IMR-90 (cell line): ENCODE data around the gene PPP1R1A. TPM values are rescaled to one million over a fixed set of nuclear protein-coding genes. Genes with fewer than 3 reads are reported as not detected.

ENCODE experiments used
- ATAC-seq: fragments of 200-7000 bp; cut with Tn5 transposase; 2 replicates; pipeline ENCODE4 v1.9.1; 2020; ENCODE audit warnings: low read depth, mild to moderate bottlenecking, moderate library complexity
- BruUV-seq: library from RNA; stranded (reverse); fragments of 400-500 nt; replicated peaks from 2 replicates; lab custom pipeline; 2021; lab: Mats Ljungman, UMichigan
- CTCF ChIA-PET: fragments of 300-600 bp; formaldehyde crosslinking; extraction: SDS; loops from one replicate; lab custom pipeline; 2021; ENCODE audit warnings: antibody characterized with exemption; lab: Yijun Ruan, JAX
- POLR2A ChIA-PET: fragments of 300-600 bp; sonication (Branson Sonifier 250); formaldehyde crosslinking; loops from one replicate; lab custom pipeline; 2022; ENCODE audit warnings: antibody characterized with exemption; ENCODE audit not compliant: unreplicated experiment; lab: Charles Lee
- DNase-seq: peaks from one replicate; pipeline ENCODE4 v3.0.0; 2013
- H2AFZ ChIP-seq: replicated peaks from 2 replicates; pipeline ENCODE3; 2013; ENCODE audit warnings: low read length, mild to moderate bottlenecking; ENCODE audit not compliant: poor library complexity
- H2AK5ac ChIP-seq: 2 replicates; pipeline ENCODE4 v1.6.1; 2013; ENCODE audit warnings: low read depth, low read length, inconsistent platforms
- H2AK9ac ChIP-seq: replicated peaks from 2 replicates; pipeline ENCODE3; 2013; ENCODE audit warnings: mild to moderate bottlenecking, low read depth, low read length, moderate library complexity; ENCODE audit not compliant: poor library complexity
- H2BK120ac ChIP-seq: 2 replicates; pipeline ENCODE4 v1.6.1; 2013; ENCODE audit warnings: low read depth, low read length, inconsistent platforms
- H2BK15ac ChIP-seq: 3 replicates; pipeline ENCODE4 v1.6.1; 2013; ENCODE audit warnings: low read depth, low read length, inconsistent platforms
- H2BK20ac ChIP-seq: 2 replicates; pipeline ENCODE4 v1.6.1; 2013; ENCODE audit warnings: low read depth, mild to moderate bottlenecking, inconsistent platforms, low read length, moderate library complexity
- H2BK5ac ChIP-seq: 2 replicates; pipeline ENCODE4 v1.6.1; 2013; ENCODE audit warnings: mild to moderate bottlenecking, low read depth, low read length, inconsistent platforms; ENCODE audit not compliant: poor library complexity, severe bottlenecking
- H3K14ac ChIP-seq: replicated peaks from 2 replicates; pipeline ENCODE4 v1.6.1; 2013; ENCODE audit warnings: low read depth, low read length, inconsistent platforms
- H3K18ac ChIP-seq: 2 replicates; pipeline ENCODE4 v1.6.1; 2013; ENCODE audit warnings: low read depth, low read length, control low read depth
- H3K23ac ChIP-seq: 2 replicates; pipeline ENCODE4 v1.6.1; 2013; ENCODE audit warnings: low read depth, low read length, inconsistent platforms
- H3K27ac ChIP-seq: 2 replicates; pipeline ENCODE4 v1.5.1; 2013; ENCODE audit warnings: mild to moderate bottlenecking, control low read depth, low read length; ENCODE audit not compliant: insufficient read depth
- H3K27me3 ChIP-seq: 2 replicates; pipeline ENCODE4 v1.6.1; 2013; ENCODE audit warnings: low read length; ENCODE audit not compliant: control insufficient read depth, insufficient read depth
- H3K36me3 ChIP-seq: 2 replicates; pipeline ENCODE4 v1.6.1; 2013; ENCODE audit warnings: low read length, mixed read lengths; ENCODE audit not compliant: control insufficient read depth, insufficient read depth
- H3K4ac ChIP-seq: 2 replicates; pipeline ENCODE4 v1.6.1; 2013; ENCODE audit warnings: low read depth, low read length, inconsistent platforms
- H3K4me1 ChIP-seq: 2 replicates; pipeline ENCODE4 v1.6.1; 2013; ENCODE audit warnings: low read length, mixed read lengths; ENCODE audit not compliant: control insufficient read depth, insufficient read depth
- H3K4me2 ChIP-seq: 2 replicates; pipeline ENCODE4 v1.6.1; 2013; ENCODE audit warnings: low read depth, mild to moderate bottlenecking, control low read depth, low read length, moderate library complexity
- H3K4me3 ChIP-seq: 2 replicates; pipeline ENCODE4 v1.5.1; 2013; ENCODE audit warnings: low read depth, mild to moderate bottlenecking, control low read depth, low read length, moderate library complexity; ENCODE audit not compliant: insufficient read depth
- H3K56ac ChIP-seq: 2 replicates; pipeline ENCODE4 v1.6.1; 2013; ENCODE audit warnings: low read length, inconsistent platforms; ENCODE audit not compliant: insufficient read depth; ENCODE audit errors: extremely low read depth
- H3K79me1 ChIP-seq, 2 experiments: 2 replicates each; pipeline ENCODE4 v1.6.1; 2013; ENCODE audit warnings: low read length in 2 of 2, inconsistent platforms in 1 of 2, low read depth in 1 of 2
- H3K9ac ChIP-seq: 2 replicates; pipeline ENCODE4 v1.6.1; 2013; ENCODE audit warnings: low read depth, low read length, control low read depth
- H3K9me1 ChIP-seq: 2 replicates; pipeline ENCODE4 v1.6.1; 2013; ENCODE audit warnings: low read length, inconsistent platforms; ENCODE audit not compliant: insufficient read depth
- H3K9me3 ChIP-seq: 2 replicates; pipeline ENCODE4 v1.6.1; 2013; ENCODE audit warnings: low read length; ENCODE audit not compliant: control insufficient read depth, insufficient read depth
- H4K20me1 ChIP-seq: 2 replicates; pipeline ENCODE4 v1.6.1; 2013; ENCODE audit warnings: low read length, inconsistent platforms; ENCODE audit not compliant: insufficient read depth
- H4K5ac ChIP-seq: 2 replicates; pipeline ENCODE4 v1.6.1; 2013; ENCODE audit warnings: mild to moderate bottlenecking, low read depth, low read length, control low read depth
- H4K8ac ChIP-seq, 2 experiments: 2 replicates each; pipeline ENCODE4 v1.6.1; 2013; ENCODE audit warnings: low read depth in 2 of 2, low read length in 2 of 2, control low read depth in 1 of 2, inconsistent platforms in 1 of 2
- H4K91ac ChIP-seq: 2 replicates; pipeline ENCODE4 v1.6.1; 2013; ENCODE audit warnings: low read depth, low read length, inconsistent platforms; ENCODE audit not compliant: insufficient read depth
- BHLHE40 ChIP-seq: fragments of 150-350 bp; IDR thresholded peaks from 2 replicates; pipeline ENCODE4 v1.6.1; 2016; ENCODE audit warnings: mild to moderate bottlenecking, low read depth, low read length
- CTCF ChIP-seq: conservative IDR thresholded peaks from 2 replicates; pipeline ENCODE4 v1.5.1; 2012; ENCODE audit warnings: mild to moderate bottlenecking, low read depth, low read length, improper control_type of control experiment
- FOS ChIP-seq: fragments of 150-350 bp; IDR thresholded peaks from 2 replicates; pipeline ENCODE4 v1.6.1; 2016; ENCODE audit warnings: low read depth, low read length
- NFE2L2 ChIP-seq: fragments of 150-350 bp; IDR thresholded peaks from 2 replicates; pipeline ENCODE4 v1.6.1; 2016; ENCODE audit warnings: low read depth, mild to moderate bottlenecking, low read length
- USF2 ChIP-seq: fragments of 150-350 bp; IDR thresholded peaks from 2 replicates; pipeline ENCODE4 v1.6.1; 2017; ENCODE audit warnings: mild to moderate bottlenecking, antibody characterized with exemption, low read length, low read depth
- WGBS, 2 experiments: methylation state at CpG; one replicate each; pipeline versions ENCODE4 v1.1.5 to v1.1.7; 2013; ENCODE audit warnings: missing lambda C conversion rate in 2 of 2; ENCODE audit not compliant: insufficient read length in 1 of 2; ENCODE audit errors: extremely low coverage in 2 of 2; 5-methylcytosine and 5-hydroxymethylcytosine counted together
- dilution Hi-C: fragments of 300-500 bp; cut with HindIII; formaldehyde crosslinking; loops from one replicate; pipeline ENCODE4 v1.14.3; 2018; ENCODE audit warnings: low sequenced_read_pairs; ENCODE audit not compliant: unreplicated experiment
- in situ Hi-C: fragments of 300-500 bp; cut with MboI; formaldehyde crosslinking; loops from 3 replicates; pipeline ENCODE4 v1.14.3; 2019; ENCODE audit warnings: low sequenced_read_pairs, inconsistent platforms, mixed read lengths
- intact Hi-C: fragments of 100-400 bp; cut with micrococcal nuclease; formaldehyde crosslinking; loops from 2 replicates; pipeline ENCODE4 v1.10.0; 2022
- polyA plus RNA-seq, 3 experiments: library from polyadenylated mRNA; depleted of rRNA; stranded (reverse); fragments of >200 nt; gene quantifications; 2 replicates each; pipeline ENCODE4 v1.2.3, GENCODE V29; 2012; ENCODE audit warnings: low replicate concordance in 1 of 3
- total RNA-seq: library from RNA; depleted of rRNA; stranded (reverse); fragments of >200 nt; gene quantifications from 2 replicates; pipeline ENCODE4 v1.2.3, GENCODE V29; 2012

PPP1R1A gene
- total and polyA plus RNA-seq, 2 of the 4 experiments (the other 2 are of a cell fraction): not detected

- H3K27me3 ChIP-seq: no peaks in the 10 kb centered on the region
- in situ Hi-C loops: no loop called here
- POLR2A ChIA-PET: no interaction called here
- TF ChIP-seq NFE2L2 (no peak), CTCF (no peak), USF2 (no peak), BHLHE40 (no peak), FOS (no peak)
- H4K5ac ChIP-seq: no peak within 1 kb of the TSS
- H2AK5ac ChIP-seq: no peak within 1 kb of the TSS
- no TSS peak for BruUV-seq
- H4K8ac ChIP-seq: no peak within 1 kb of the TSS
- CTCF ChIA-PET: no interaction called here
- no peaks in the 10 kb centered on the region for H3K4me1 ChIP-seq
- no peak within 1 kb of the TSS for H2BK15ac ChIP-seq
- no peaks in the 10 kb centered on the region for H3K36me3 ChIP-seq
- no peak within 1 kb of the TSS for H3K4ac ChIP-seq
- ATAC-seq (no peak), DNase-seq (no peak)
- H3K56ac ChIP-seq: no peak within 1 kb of the TSS
- H3K4me3 ChIP-seq: no peak within 1 kb of the TSS
- no peak within 1 kb of the TSS for H2BK120ac ChIP-seq
- no peak within 1 kb of the TSS for H3K27ac ChIP-seq
- H3K23ac ChIP-seq: no peak within 1 kb of the TSS
- no peak within 1 kb of the TSS for H2BK20ac ChIP-seq
- no peak within 1 kb of the TSS for H3K9ac ChIP-seq
- H2AK9ac ChIP-seq: no peak within 1 kb of the TSS
- H3K14ac ChIP-seq: no peak within 1 kb of the TSS
- H3K4me2 ChIP-seq: no peak within 1 kb of the TSS
- dilution Hi-C loops: no loop called here
- H4K91ac ChIP-seq: no peak within 1 kb of the TSS
- no peak within 1 kb of the TSS for H2AFZ ChIP-seq
- H3K79me1 ChIP-seq: no peaks in the 10 kb centered on the region
- no peaks in the 10 kb centered on the region for H4K20me1 ChIP-seq
- H3K18ac ChIP-seq: no peak within 1 kb of the TSS
- H2BK5ac ChIP-seq: no peak within 1 kb of the TSS
- no peaks in the 10 kb centered on the region for H3K9me3 ChIP-seq
- H3K9me1 ChIP-seq: no peaks in the 10 kb centered on the region
- intact Hi-C loops: no loop called here
- no CpG with 5 or more reads among the region's 2 CpGs for WGBS, 2 experiments
Observed at GRCh38 chr12:54634795-54635194, 46.3 kb upstream of the PPP1R1A start, which contains the start of gene LACRT. Gene LACRT, minus strand, starts transcription at chr12:54634895. Its CDS starts 54 bp downstream, at chr12:54634841.
